Measurements from ENCODE around the gene CNDP1.

Gene CNDP1

DNA sequence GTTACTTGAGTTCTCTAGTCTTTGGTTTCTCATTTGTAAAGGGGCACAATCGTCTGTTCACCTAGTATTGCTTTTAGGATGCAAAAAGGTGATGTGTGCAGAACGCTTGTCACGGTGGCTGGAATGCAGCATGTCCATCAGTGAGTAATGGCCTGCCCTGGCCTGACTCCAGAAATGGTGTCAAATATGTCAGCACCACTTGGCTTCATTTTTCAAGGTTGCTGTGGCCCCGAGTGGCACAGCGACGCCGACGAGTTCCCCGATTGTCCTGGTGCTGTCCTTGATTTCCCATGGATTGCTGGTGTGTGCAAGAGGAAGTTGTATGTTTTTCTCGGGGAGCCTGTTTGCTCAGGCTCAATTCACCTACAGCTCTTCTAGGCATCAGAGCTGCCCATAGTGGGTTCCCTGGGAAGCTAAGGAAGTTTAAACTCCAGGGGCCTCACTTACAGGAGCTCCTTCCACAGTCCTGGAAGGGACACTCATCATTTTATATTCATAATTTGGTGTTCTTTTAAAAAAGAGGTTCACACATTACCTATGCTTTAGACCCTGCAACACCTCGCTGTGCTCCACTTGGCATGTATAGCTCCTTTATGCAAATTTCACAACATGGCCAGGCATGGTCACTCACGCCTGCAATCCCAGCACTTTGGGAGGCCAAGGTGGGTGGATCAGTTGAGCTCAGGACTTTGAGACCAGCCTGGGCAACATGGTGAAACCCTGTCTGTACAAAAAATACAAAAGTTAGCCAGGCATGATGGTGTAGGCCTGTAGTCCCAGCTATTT, 37.8 kb downstream of the CNDP1 start:
- Histone ChIP-seq H3K27me3 (ENCODE audit: control insufficient read depth in 2 of 2, insufficient read depth in 2 of 2, low read length in 2 of 2) (peaks cover 0 to 1% of the 10 kb centered on the region in 2 donors), H3K4me3 (ENCODE audit: low read length in 2 of 2) (no peak overlapping the region), H3K27ac (ENCODE audit: low read depth in 2 of 2, low read length in 2 of 2) (no peak overlapping the region), H3K9ac (ENCODE audit: low read depth in 1 of 2, low read length in 2 of 2) (no peak overlapping the region), H3K9me3 (ENCODE audit: control insufficient read depth in 2 of 2, low read length in 2 of 2) (no peaks in the 10 kb centered on the region), H3K36me3 (ENCODE audit: control insufficient read depth in 2 of 2, insufficient read depth in 2 of 2, low read length in 2 of 2) (no peaks in the 10 kb centered on the region), H3K4me1 (ENCODE audit: control insufficient read depth in 2 of 2, insufficient read depth in 2 of 2, low read length in 2 of 2) (no peaks in the 10 kb centered on the region)

DNA sequence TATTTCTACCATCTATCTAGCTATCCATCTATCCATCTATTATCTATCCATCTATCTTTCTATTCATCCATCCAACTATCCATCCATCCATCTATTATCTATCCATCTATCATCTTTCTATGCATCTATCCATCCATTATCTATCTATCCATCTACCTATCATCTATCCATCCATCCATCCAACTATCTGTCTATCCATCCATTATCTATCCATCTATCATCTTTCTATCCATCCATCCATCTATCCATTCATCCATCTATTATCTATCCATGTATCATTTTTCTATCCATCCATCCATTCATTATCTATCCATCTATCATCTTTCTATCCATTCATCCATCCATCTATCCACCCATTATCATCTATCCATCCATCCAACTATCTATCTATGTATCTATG, 38.8 kb downstream of the CNDP1 start:
- no peaks in the 10 kb centered on the region for H3K9me3 ChIP-seq (ENCODE audit: control insufficient read depth in 2 of 2, low read length in 2 of 2)
- no peaks in the 10 kb centered on the region for H3K36me3 ChIP-seq (ENCODE audit: control insufficient read depth in 2 of 2, insufficient read depth in 2 of 2, low read length in 2 of 2)
- H3K4me1 ChIP-seq (ENCODE audit: control insufficient read depth in 2 of 2, insufficient read depth in 2 of 2, low read length in 2 of 2) = no peaks in the 10 kb centered on the region
- H3K9ac ChIP-seq (ENCODE audit: low read depth in 1 of 2, low read length in 2 of 2) = no peak overlapping the region
- H3K4me3 ChIP-seq (ENCODE audit: low read length in 2 of 2) = no peak overlapping the region
- H3K27me3 ChIP-seq (ENCODE audit: control insufficient read depth in 2 of 2, insufficient read depth in 2 of 2, low read length in 2 of 2) = no peaks in the 10 kb centered on the region
- H3K27ac ChIP-seq (ENCODE audit: low read depth in 2 of 2, low read length in 2 of 2) = no peak overlapping the region

DNA sequence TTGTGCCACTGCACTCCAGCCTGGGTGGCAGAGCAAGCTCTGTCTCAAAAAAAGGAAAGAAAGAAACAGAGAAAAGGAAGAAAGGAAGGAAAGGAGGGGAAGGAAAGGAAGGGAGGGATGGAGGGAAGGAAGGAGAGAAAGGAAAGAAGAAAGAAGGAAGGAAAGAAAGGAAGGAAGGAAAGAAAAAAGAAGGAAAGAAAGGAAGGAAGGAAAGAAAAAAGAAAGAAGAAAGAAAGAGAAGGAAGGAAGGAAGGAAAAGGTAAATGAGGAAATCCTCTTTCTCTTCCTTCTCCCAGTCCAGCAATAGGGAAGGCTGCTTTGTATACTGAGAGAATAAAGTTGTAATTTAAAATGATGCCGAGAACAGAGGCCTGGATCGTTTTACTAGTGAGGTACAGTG, 40.6 kb downstream of the CNDP1 start:
- H3K9me3 ChIP-seq (ENCODE audit: control insufficient read depth in 2 of 2, low read length in 2 of 2) = no peaks in the 10 kb centered on the region
- no peak overlapping the region for H3K4me3 ChIP-seq (ENCODE audit: low read length in 2 of 2)
- no peak overlapping the region for H3K9ac ChIP-seq (ENCODE audit: low read depth in 1 of 2, low read length in 2 of 2)
- H3K27me3 ChIP-seq (ENCODE audit: control insufficient read depth in 2 of 2, insufficient read depth in 2 of 2, low read length in 2 of 2) = no peaks in the 10 kb centered on the region
- H3K4me1 ChIP-seq (ENCODE audit: control insufficient read depth in 2 of 2, insufficient read depth in 2 of 2, low read length in 2 of 2) = no peaks in the 10 kb centered on the region
- no peaks in the 10 kb centered on the region for H3K36me3 ChIP-seq (ENCODE audit: control insufficient read depth in 2 of 2, insufficient read depth in 2 of 2, low read length in 2 of 2)
- H3K27ac ChIP-seq (ENCODE audit: low read depth in 2 of 2, low read length in 2 of 2) = no peak overlapping the region

- no peak overlapping the region for H3K4me3 ChIP-seq (ENCODE audit: low read length in 2 of 2)
- no peak overlapping the region for H3K9ac ChIP-seq (ENCODE audit: low read depth in 1 of 2, low read length in 2 of 2)
- H3K4me1 ChIP-seq (ENCODE audit: control insufficient read depth in 2 of 2, insufficient read depth in 2 of 2, low read length in 2 of 2) = peaks cover 0 to 3% of the 10 kb centered on the region in 2 donors
- H3K27me3 ChIP-seq (ENCODE audit: control insufficient read depth in 2 of 2, insufficient read depth in 2 of 2, low read length in 2 of 2) = no peaks in the 10 kb centered on the region
- H3K27ac ChIP-seq (ENCODE audit: low read depth in 2 of 2, low read length in 2 of 2) = no peak overlapping the region
- no peaks in the 10 kb centered on the region for H3K9me3 ChIP-seq (ENCODE audit: control insufficient read depth in 2 of 2, low read length in 2 of 2)
- no peaks in the 10 kb centered on the region for H3K36me3 ChIP-seq (ENCODE audit: control insufficient read depth in 2 of 2, insufficient read depth in 2 of 2, low read length in 2 of 2)
Observed at GRCh38 chr18:74577019-74577418, 42.7 kb downstream of the CNDP1 start.

DNA sequence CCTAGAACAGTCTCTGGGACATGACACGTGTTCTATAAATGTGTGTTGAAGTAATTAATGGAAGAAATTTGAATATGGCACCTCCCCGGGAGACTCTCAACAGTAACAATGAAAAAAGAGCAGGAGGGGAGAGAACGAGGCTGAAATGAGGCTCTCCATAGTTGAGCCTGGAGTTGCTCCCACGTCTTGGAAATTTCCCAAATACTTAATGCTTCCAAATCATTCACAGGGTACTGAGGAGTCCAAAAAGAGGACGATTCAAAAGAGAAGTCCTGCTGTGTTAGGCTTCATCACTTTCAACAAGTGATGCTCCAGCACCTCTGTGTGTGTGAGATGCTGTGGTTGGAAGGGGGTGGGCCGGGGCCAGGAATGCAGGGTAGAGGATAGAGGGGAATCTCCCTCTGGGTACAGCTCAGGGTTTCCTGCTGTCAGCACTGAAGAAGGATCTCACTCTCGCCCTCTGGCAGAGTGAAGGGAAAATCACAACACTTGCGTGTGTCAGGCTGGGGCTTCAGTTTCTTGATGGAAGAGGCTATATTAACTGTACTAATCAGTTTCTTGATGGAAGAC, 45.3 kb downstream of the CNDP1 start:
- Histone ChIP-seq H3K27me3 (ENCODE audit: control insufficient read depth in 2 of 2, insufficient read depth in 2 of 2, low read length in 2 of 2) (no peaks in the 10 kb centered on the region), H3K4me3 (ENCODE audit: low read length in 2 of 2) (no peak overlapping the region), H3K36me3 (ENCODE audit: control insufficient read depth in 2 of 2, insufficient read depth in 2 of 2, low read length in 2 of 2) (no peaks in the 10 kb centered on the region), H3K9me3 (ENCODE audit: control insufficient read depth in 2 of 2, low read length in 2 of 2) (peaks cover 0 to 2% of the 10 kb centered on the region in 2 donors), H3K4me1 (ENCODE audit: control insufficient read depth in 2 of 2, insufficient read depth in 2 of 2, low read length in 2 of 2) (peaks cover 0 to 3% of the 10 kb centered on the region in 2 donors), H3K9ac (ENCODE audit: low read depth in 1 of 2, low read length in 2 of 2) (no peak overlapping the region), H3K27ac (ENCODE audit: low read depth in 2 of 2, low read length in 2 of 2) (no peak overlapping the region)

GRCh38 chr18:74582642-74583041, 48.3 kb downstream of the CNDP1 start:
- Histone ChIP-seq H3K27me3 (ENCODE audit: control insufficient read depth in 2 of 2, insufficient read depth in 2 of 2, low read length in 2 of 2) (no peaks in the 10 kb centered on the region), H3K9ac (ENCODE audit: low read depth in 1 of 2, low read length in 2 of 2) (no peak overlapping the region), H3K9me3 (ENCODE audit: control insufficient read depth in 2 of 2, low read length in 2 of 2) (peaks cover 0 to 2% of the 10 kb centered on the region in 2 donors), H3K36me3 (ENCODE audit: control insufficient read depth in 2 of 2, insufficient read depth in 2 of 2, low read length in 2 of 2) (no peaks in the 10 kb centered on the region), H3K4me1 (ENCODE audit: control insufficient read depth in 2 of 2, insufficient read depth in 2 of 2, low read length in 2 of 2) (peaks cover 0 to 3% of the 10 kb centered on the region in 2 donors), H3K27ac (ENCODE audit: low read depth in 2 of 2, low read length in 2 of 2) (no peak overlapping the region), H3K4me3 (ENCODE audit: low read length in 2 of 2) (no peak overlapping the region)

DNA sequence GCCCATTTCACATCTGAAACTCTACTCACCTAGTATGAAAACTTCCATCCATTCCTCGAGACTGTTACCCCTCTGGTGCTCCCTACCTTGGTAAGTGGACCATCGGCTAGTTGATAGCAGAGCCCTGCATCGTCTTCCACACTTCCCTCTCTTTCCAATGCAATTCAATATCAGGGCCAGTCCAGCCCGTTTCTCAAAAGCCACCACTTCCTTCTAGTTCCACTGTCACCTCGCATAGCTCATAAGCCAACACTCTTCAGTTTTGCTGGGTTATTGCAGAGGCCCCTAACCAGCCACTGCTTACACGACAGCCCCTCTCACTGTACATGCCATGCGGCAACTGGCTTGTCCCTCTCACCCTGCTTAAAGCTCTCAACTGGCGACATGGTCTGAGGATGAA, 53.1 kb downstream of the CNDP1 start:
- Histone ChIP-seq H3K4me1 (ENCODE audit: control insufficient read depth in 2 of 2, insufficient read depth in 2 of 2, low read length in 2 of 2) (no peaks in the 10 kb centered on the region), H3K4me3 (ENCODE audit: low read length in 2 of 2) (no peak overlapping the region), H3K27me3 (ENCODE audit: control insufficient read depth in 2 of 2, insufficient read depth in 2 of 2, low read length in 2 of 2) (peaks cover 0 to 2% of the 10 kb centered on the region in 2 donors), H3K9ac (ENCODE audit: low read depth in 1 of 2, low read length in 2 of 2) (no peak overlapping the region), H3K36me3 (ENCODE audit: control insufficient read depth in 2 of 2, insufficient read depth in 2 of 2, low read length in 2 of 2) (no peaks in the 10 kb centered on the region), H3K27ac (ENCODE audit: low read depth in 2 of 2, low read length in 2 of 2) (no peak overlapping the region), H3K9me3 (ENCODE audit: control insufficient read depth in 2 of 2, low read length in 2 of 2) (peaks cover 0 to 2% of the 10 kb centered on the region in 2 donors)

DNA sequence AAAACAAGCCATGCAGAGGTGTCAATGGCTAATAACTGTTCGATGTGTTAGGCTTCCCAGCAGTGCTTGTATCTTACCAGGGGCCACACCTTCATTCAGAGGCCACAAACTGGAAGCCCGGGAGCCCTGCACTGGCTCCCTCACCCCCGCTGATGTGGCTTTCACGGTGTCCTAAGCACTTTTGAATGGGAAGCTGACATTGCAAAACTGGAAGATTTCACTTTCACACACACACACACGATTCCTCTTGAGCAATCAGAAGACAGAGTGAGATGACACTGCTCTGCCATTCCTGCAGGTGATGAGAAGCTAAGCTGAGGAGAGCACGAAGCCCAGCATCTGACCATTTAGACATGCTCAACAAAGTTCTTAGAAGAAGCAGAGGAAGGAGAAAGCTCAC, 54.7 kb downstream of the CNDP1 start:
- Histone ChIP-seq H3K27me3 (ENCODE audit: control insufficient read depth in 2 of 2, insufficient read depth in 2 of 2, low read length in 2 of 2) (peaks cover 0 to 2% of the 10 kb centered on the region in 2 donors), H3K27ac (ENCODE audit: low read depth in 2 of 2, low read length in 2 of 2) (no peak overlapping the region), H3K4me1 (ENCODE audit: control insufficient read depth in 2 of 2, insufficient read depth in 2 of 2, low read length in 2 of 2) (no peaks in the 10 kb centered on the region), H3K9me3 (ENCODE audit: control insufficient read depth in 2 of 2, low read length in 2 of 2) (no peaks in the 10 kb centered on the region), H3K4me3 (ENCODE audit: low read length in 2 of 2) (no peak overlapping the region), H3K36me3 (ENCODE audit: control insufficient read depth in 2 of 2, insufficient read depth in 2 of 2, low read length in 2 of 2) (no peaks in the 10 kb centered on the region), H3K9ac (ENCODE audit: low read depth in 1 of 2, low read length in 2 of 2) (no peak overlapping the region)

DNA sequence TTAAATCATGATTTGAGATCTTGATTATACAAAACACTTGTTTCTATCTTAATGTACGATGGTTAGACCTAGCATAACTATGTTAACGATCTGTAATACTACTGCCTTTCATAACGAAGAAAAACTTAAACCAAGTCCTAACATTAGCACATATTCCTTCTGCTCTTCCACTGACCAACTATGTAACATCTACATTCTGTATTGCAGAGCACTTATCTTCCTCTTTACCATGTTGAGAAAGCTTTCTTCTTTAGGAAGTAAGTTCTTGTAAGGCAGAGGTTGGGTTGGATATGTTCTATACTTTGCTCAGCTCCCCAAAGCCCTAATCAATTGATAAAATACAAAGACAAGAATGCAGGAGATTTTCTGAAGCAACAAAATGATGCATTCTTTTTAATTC, 55.5 kb downstream of the CNDP1 start:
- H3K27ac ChIP-seq (ENCODE audit: low read depth in 2 of 2, low read length in 2 of 2) = no peak overlapping the region

DNA sequence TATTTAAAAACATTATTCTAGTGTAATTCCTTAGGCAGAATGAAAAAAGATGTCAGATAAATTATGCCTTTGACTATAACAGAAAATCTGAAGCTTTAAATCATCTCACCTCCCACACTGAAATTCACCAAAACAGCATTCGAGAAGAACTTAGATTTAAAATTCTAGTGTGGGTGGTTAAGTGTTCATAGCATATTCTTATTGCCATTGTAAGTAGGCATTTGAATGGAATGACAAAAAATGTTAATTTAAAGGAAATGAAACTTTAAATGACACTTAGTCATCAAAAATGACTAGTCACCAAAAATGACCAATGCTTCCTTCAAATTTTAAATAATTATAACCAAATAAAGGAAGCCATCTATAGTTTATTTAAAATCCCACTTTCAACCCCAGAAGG, 56.4 kb downstream of the CNDP1 start:
- no peak overlapping the region for H3K27ac ChIP-seq (ENCODE audit: low read depth in 2 of 2, low read length in 2 of 2)
- no peak overlapping the region for H3K4me3 ChIP-seq (ENCODE audit: low read length in 2 of 2)
- no peaks in the 10 kb centered on the region for H3K4me1 ChIP-seq (ENCODE audit: control insufficient read depth in 2 of 2, insufficient read depth in 2 of 2, low read length in 2 of 2)
- peaks cover 0 to 2% of the 10 kb centered on the region in 2 donors for H3K27me3 ChIP-seq (ENCODE audit: control insufficient read depth in 2 of 2, insufficient read depth in 2 of 2, low read length in 2 of 2)
- H3K9ac ChIP-seq (ENCODE audit: low read depth in 1 of 2, low read length in 2 of 2) = no peak overlapping the region
- no peaks in the 10 kb centered on the region for H3K9me3 ChIP-seq (ENCODE audit: control insufficient read depth in 2 of 2, low read length in 2 of 2)
- no peaks in the 10 kb centered on the region for H3K36me3 ChIP-seq (ENCODE audit: control insufficient read depth in 2 of 2, insufficient read depth in 2 of 2, low read length in 2 of 2)

More for the DNA sequence above, 55.5 kb downstream of the CNDP1 start:
- no peaks in the 10 kb centered on the region for H3K4me1 ChIP-seq (ENCODE audit: control insufficient read depth in 2 of 2, insufficient read depth in 2 of 2, low read length in 2 of 2)
- no peaks in the 10 kb centered on the region for H3K36me3 ChIP-seq (ENCODE audit: control insufficient read depth in 2 of 2, insufficient read depth in 2 of 2, low read length in 2 of 2)
- H3K9me3 ChIP-seq (ENCODE audit: control insufficient read depth in 2 of 2, low read length in 2 of 2) = no peaks in the 10 kb centered on the region
- no peak overlapping the region for H3K4me3 ChIP-seq (ENCODE audit: low read length in 2 of 2)
- peaks cover 0 to 2% of the 10 kb centered on the region in 2 donors for H3K27me3 ChIP-seq (ENCODE audit: control insufficient read depth in 2 of 2, insufficient read depth in 2 of 2, low read length in 2 of 2)
- H3K9ac ChIP-seq (ENCODE audit: low read depth in 1 of 2, low read length in 2 of 2) = no peak overlapping the region
